SK-N-SH treated with all-trans-retinoic acid at 6 μM for 48 hours (cell line): ENCODE data around the gene CDH7.

Experiments
- ATAC-seq: fragments of 200-7000 bp; cut with Tn5 transposase; 3 replicates; pipeline ENCODE4 v1.9.1; 2020; ENCODE audit warnings: mild to moderate bottlenecking, moderate library complexity
- ARNTL ChIP-seq: fragments of 450-650 bp; formaldehyde crosslinking; IDR thresholded peaks from 2 replicates; pipeline ENCODE4 v1.5.0; 2020; ENCODE audit warnings: low read depth, mild to moderate bottlenecking, moderate library complexity, borderline replicate concordance
- BACH2 ChIP-seq: fragments of 250-450 bp; sonication (Bioruptor Pico); IDR thresholded peaks from 2 replicates; pipeline ENCODE4 v1.9.0; 2021; ENCODE audit warnings: mild to moderate bottlenecking, borderline replicate concordance
- CREB5 ChIP-seq: fragments of 250-450 bp; sonication (Bioruptor Pico); IDR thresholded peaks from 2 replicates; pipeline ENCODE4 v1.5.1; 2020; ENCODE audit warnings: low read depth, mild to moderate bottlenecking, moderate library complexity
- ESRRG ChIP-seq: fragments of 250-450 bp; sonication (Bioruptor Pico); IDR thresholded peaks from 2 replicates; pipeline ENCODE4 v1.6.1; 2021; ENCODE audit warnings: mild to moderate bottlenecking
- PATZ1 ChIP-seq: fragments of 250-450 bp; sonication (Bioruptor Pico); IDR thresholded peaks from 2 replicates; pipeline ENCODE4 v1.8.0; 2020; ENCODE audit warnings: mild to moderate bottlenecking, moderate library complexity, borderline replicate concordance
- RARB ChIP-seq: fragments of 250-450 bp; sonication (Bioruptor Pico); IDR thresholded peaks from 2 replicates; pipeline ENCODE4 v1.8.0; 2021; ENCODE audit warnings: mild to moderate bottlenecking, moderate library complexity
- SNAI2 ChIP-seq: fragments of 250-450 bp; sonication (Bioruptor Pico); IDR thresholded peaks from 2 replicates; pipeline ENCODE4 v1.5.0; 2020; ENCODE audit warnings: mild to moderate bottlenecking, moderate library complexity
- ZFP3 ChIP-seq: fragments of 250-450 bp; sonication (Bioruptor Pico); IDR thresholded peaks from 2 replicates; pipeline ENCODE4 v1.5.0; 2020; ENCODE audit warnings: mild to moderate bottlenecking, moderate library complexity
- ZNF565 ChIP-seq: fragments of 450-650 bp; formaldehyde crosslinking; conservative IDR thresholded peaks from 2 replicates; pipeline ENCODE4 v1.5.0; 2020; ENCODE audit warnings: low read depth, mild to moderate bottlenecking, moderate library complexity
- ZNF70 ChIP-seq: fragments of 450-650 bp; formaldehyde crosslinking; IDR thresholded peaks from 2 replicates; pipeline ENCODE4 v1.5.0; 2020; ENCODE audit warnings: mild to moderate bottlenecking, moderate library complexity
- ZNF8 ChIP-seq: fragments of 450-650 bp; formaldehyde crosslinking; IDR thresholded peaks from 2 replicates; pipeline ENCODE4 v1.5.0; 2020; ENCODE audit warnings: mild to moderate bottlenecking, moderate library complexity

Gene CDH7

GRCh38 chr18:65937180-65937579, 186.4 kb downstream of the CDH7 start (continued):
- no peak for TF ChIP-seq PATZ1 (CRISPR knock-in tag)
- TF ChIP-seq SNAI2 (CRISPR knock-in tag), result no peak
- TF ChIP-seq ZNF565, result no peak
- TF ChIP-seq RARB, result no peak
- no peak for TF ChIP-seq ZNF8 (CRISPR knock-in tag)
- no peak for TF ChIP-seq BACH2
- TF ChIP-seq CREB5, result no peak

- peak; percentile 62 for ATAC-seq
- TF ChIP-seq ARNTL (CRISPR knock-in tag), result no peak
- TF ChIP-seq ZNF70 (CRISPR knock-in tag), result no peak
- TF ChIP-seq ESRRG, result no peak
- no peak for TF ChIP-seq PATZ1 (CRISPR knock-in tag)
- no peak for TF ChIP-seq ZFP3 (CRISPR knock-in tag)
- TF ChIP-seq SNAI2 (CRISPR knock-in tag), result no peak
- TF ChIP-seq ZNF565, result no peak
- TF ChIP-seq, all 23 proteins: peak for 0
These were observed 188.0 kb downstream of the CDH7 start for GRCh38 chr18:65938592-65939372.
